MG63 (cell line): ENCODE results near the gene SDK1. TPM values are rescaled to one million over a fixed set of nuclear protein-coding genes. Genes with fewer than 3 reads are reported as not detected.

ENCODE experiments used
- DNase-seq: peaks from one replicate; pipeline ENCODE4 v3.0.0-alpha.2; 2020
- H3K27me3 ChIP-seq: fragments of 250-450 bp; sonication (Bioruptor Pico); 2 replicates; pipeline ENCODE4 v1.5.1; 2020; ENCODE audit warnings: mild to moderate bottlenecking, moderate library complexity
- H3K36me3 ChIP-seq: fragments of 250-450 bp; sonication (Bioruptor Pico); 2 replicates; pipeline ENCODE4 v1.5.1; 2020; ENCODE audit warnings: mild to moderate bottlenecking, moderate library complexity
- H3K4me3 ChIP-seq: fragments of 250-450 bp; sonication (Bioruptor Pico); 2 replicates; pipeline ENCODE4 v1.5.1; 2020; ENCODE audit warnings: mild to moderate bottlenecking, moderate library complexity
- H3K9me3 ChIP-seq: fragments of 250-450 bp; sonication (Bioruptor Pico); 2 replicates; pipeline ENCODE4 v1.5.1; 2020; ENCODE audit warnings: mild to moderate bottlenecking, moderate library complexity
- total RNA-seq: library from RNA; depleted of rRNA; stranded (reverse); fragments of >200 nt; shearing (Covaris generic); gene quantifications from 2 replicates; pipeline ENCODE4 v1.2.3, GENCODE V29; 2014; ENCODE audit warnings: low replicate concordance

The SDK1 gene
- total RNA-seq, 1 experiment from 2014 or later: 1.1 TPM

GRCh38 chr7:3280946-3281656 lies 20.0 kb upstream of the SDK1 start:
- no peak for DNase-seq
- Histone ChIP-seq H3K9me3 (no peaks in the 10 kb centered on the region), H3K27me3 (no peaks in the 10 kb centered on the region), H3K4me3 (no peak overlapping the region), H3K36me3 (no peaks in the 10 kb centered on the region)

GRCh38 chr7:3282457-3282856 lies 18.6 kb upstream of the SDK1 start:
- no peaks in the 10 kb centered on the region for H3K9me3 ChIP-seq
- H3K4me3 ChIP-seq: no peak overlapping the region
- DNase-seq: no peak
- H3K27me3 ChIP-seq: no peaks in the 10 kb centered on the region
- H3K36me3 ChIP-seq: no peaks in the 10 kb centered on the region

- no peak for DNase-seq
- H3K27me3 ChIP-seq: no peaks in the 10 kb centered on the region
- H3K9me3 ChIP-seq: no peaks in the 10 kb centered on the region
- no peak overlapping the region for H3K4me3 ChIP-seq
- H3K36me3 ChIP-seq: no peaks in the 10 kb centered on the region
These were observed 17.8 kb upstream of the SDK1 start for GRCh38 chr7:3283130-3283704.

- no peak overlapping the region for H3K4me3 ChIP-seq
- H3K9me3 ChIP-seq: no peaks in the 10 kb centered on the region
- H3K27me3 ChIP-seq: no peaks in the 10 kb centered on the region
- no peaks in the 10 kb centered on the region for H3K36me3 ChIP-seq
- DNase-seq: no peak
These were observed 15.4 kb upstream of the SDK1 start for GRCh38 chr7:3285652-3286051.

GRCh38 chr7:3289996-3290395 lies 11.1 kb upstream of the SDK1 start:
- H3K9me3 ChIP-seq: no peaks in the 10 kb centered on the region
- no peaks in the 10 kb centered on the region for H3K36me3 ChIP-seq
- peak; percentile 16 for DNase-seq
- no peaks in the 10 kb centered on the region for H3K27me3 ChIP-seq
- no peak overlapping the region for H3K4me3 ChIP-seq

- H3K36me3 ChIP-seq: no peaks in the 10 kb centered on the region
- no peak for DNase-seq
- H3K4me3 ChIP-seq: no peak overlapping the region
- H3K9me3 ChIP-seq: no peaks in the 10 kb centered on the region
- no peaks in the 10 kb centered on the region for H3K27me3 ChIP-seq
These were observed 8.4 kb upstream of the SDK1 start for GRCh38 chr7:3292694-3293093.

- DNase-seq: no peak
- H3K36me3 ChIP-seq: no peaks in the 10 kb centered on the region
- no peak overlapping the region for H3K4me3 ChIP-seq
- H3K9me3 ChIP-seq: no peaks in the 10 kb centered on the region
- no peaks in the 10 kb centered on the region for H3K27me3 ChIP-seq
These were observed 6.5 kb upstream of the SDK1 start for GRCh38 chr7:3294432-3295100.

GRCh38 chr7:3297105-3297819 lies 3.8 kb upstream of the SDK1 start:
- Histone ChIP-seq H3K27me3 (peaks cover 6% of the 10 kb centered on the region; the same call in 1 of the 2 replicates), H3K9me3 (no peaks in the 10 kb centered on the region), H3K36me3 (no peaks in the 10 kb centered on the region), H3K4me3 (no peak overlapping the region)
- no peak for DNase-seq

GRCh38 chr7:3300221-3300650 lies 816 bp upstream of the SDK1 start:
- H3K27me3 ChIP-seq: peaks cover 22% of the 10 kb centered on the region
- H3K36me3 ChIP-seq: no peaks in the 10 kb centered on the region
- H3K9me3 ChIP-seq: no peaks in the 10 kb centered on the region
- peak overlapping the region; percentile 44 for H3K4me3 ChIP-seq
- DNase-seq: peak; percentile 33

GRCh38 chr7:3301449-3301731 lies 338 bp downstream of the SDK1 start:
- no peak for DNase-seq
- no peak overlapping the region for H3K4me3 ChIP-seq
- no peaks in the 10 kb centered on the region for H3K36me3 ChIP-seq
- peaks cover 24% of the 10 kb centered on the region for H3K27me3 ChIP-seq
- no peaks in the 10 kb centered on the region for H3K9me3 ChIP-seq

- no peak overlapping the region for H3K4me3 ChIP-seq
- DNase-seq: no peak
These were observed 973 bp downstream of the SDK1 start for GRCh38 chr7:3301831-3302618.

GRCh38 chr7:3302681-3303320 lies 1.7 kb downstream of the SDK1 start:
- H3K4me3 ChIP-seq: no peak overlapping the region
- DNase-seq: no peak
- no peaks in the 10 kb centered on the region for H3K9me3 ChIP-seq
- no peaks in the 10 kb centered on the region for H3K36me3 ChIP-seq
- peaks cover 28% of the 10 kb centered on the region for H3K27me3 ChIP-seq

More at GRCh38 chr7:3301831-3302618, 973 bp downstream of the SDK1 start:
- H3K9me3 ChIP-seq: no peaks in the 10 kb centered on the region
- H3K36me3 ChIP-seq: no peaks in the 10 kb centered on the region
- H3K27me3 ChIP-seq: peaks cover 28% of the 10 kb centered on the region

GRCh38 chr7:3304131-3304530 lies 3.1 kb downstream of the SDK1 start:
- H3K36me3 ChIP-seq: no peaks in the 10 kb centered on the region
- peaks cover 30% of the 10 kb centered on the region for H3K27me3 ChIP-seq
- DNase-seq: no peak

GRCh38 chr7:3307435-3307834 lies 6.4 kb downstream of the SDK1 start:
- Histone ChIP-seq H3K9me3 (no peaks in the 10 kb centered on the region; the same call in 1 of the 2 replicates), H3K4me3 (no peak overlapping the region), H3K27me3 (peaks cover 25% of the 10 kb centered on the region), H3K36me3 (no peaks in the 10 kb centered on the region)
- no peak for DNase-seq

More at GRCh38 chr7:3304131-3304530, 3.1 kb downstream of the SDK1 start:
- H3K4me3 ChIP-seq: no peak overlapping the region
- no peaks in the 10 kb centered on the region for H3K9me3 ChIP-seq

- H3K36me3 ChIP-seq: no peaks in the 10 kb centered on the region
- no peaks in the 10 kb centered on the region; the same call in 1 of the 2 replicates for H3K9me3 ChIP-seq
- peaks cover 14% of the 10 kb centered on the region for H3K27me3 ChIP-seq
- no peak for DNase-seq
- H3K4me3 ChIP-seq: no peak overlapping the region
These were observed 8.1 kb downstream of the SDK1 start for GRCh38 chr7:3309140-3309539.

GRCh38 chr7:3309956-3310355 lies 8.9 kb downstream of the SDK1 start:
- no peak for DNase-seq
- Histone ChIP-seq H3K36me3 (no peaks in the 10 kb centered on the region), H3K27me3 (peaks cover 10% of the 10 kb centered on the region), H3K4me3 (no peak overlapping the region), H3K9me3 (no peaks in the 10 kb centered on the region; the same call in 1 of the 2 replicates)
